Measurements from ENCODE around the gene LHX6. TPM values are rescaled to one million over a fixed set of nuclear protein-coding genes. Genes with fewer than 3 reads are reported as not detected.

The LHX6 gene
- total RNA-seq, 1 donor from 2014 or later: 0.34 TPM

DNA sequence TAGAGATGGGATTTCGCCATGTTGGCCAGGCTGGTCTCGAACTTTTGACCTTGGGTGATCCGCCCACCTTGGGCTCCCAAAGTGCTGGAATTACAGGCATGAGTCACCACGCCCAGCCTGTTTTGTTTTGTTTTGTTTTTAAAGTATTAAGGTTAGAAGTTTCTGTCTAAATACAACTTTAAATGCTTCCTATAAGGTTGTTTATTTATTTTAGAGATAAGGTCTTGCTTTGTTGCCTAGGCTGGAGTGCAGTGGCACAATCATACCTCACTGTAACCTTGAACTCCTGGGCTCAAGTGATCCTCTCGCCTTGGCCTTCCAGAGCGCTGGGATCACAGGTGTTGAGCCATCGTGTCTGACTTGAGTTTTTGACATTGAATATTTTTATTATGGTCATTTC lies 47.3 kb upstream of the LHX6 start:
- Mint-ChIP-seq H3K4me1 (ENCODE audit: low read depth, unreplicated experiment) (no peaks in the 10 kb centered on the region), H3K4me3 (ENCODE audit: unreplicated experiment) (no peak overlapping the region), H3K9me3 (ENCODE audit: unreplicated experiment) (peaks cover 5% of the 10 kb centered on the region), H3K27me3 (ENCODE audit: low read depth, unreplicated experiment) (no peaks in the 10 kb centered on the region), H3K27ac (ENCODE audit: unreplicated experiment) (no peak overlapping the region), H3K36me3 (ENCODE audit: low read depth, unreplicated experiment) (peaks cover 21% of the 10 kb centered on the region)
- Histone ChIP-seq H3K27ac (ENCODE audit: low read depth, low read length) (no peak overlapping the region), H3K4me2 (ENCODE audit: low read length) (no peak overlapping the region), H3K36me3 (ENCODE audit: insufficient read depth, low read length) (no peaks in the 10 kb centered on the region), H3K27me3 (ENCODE audit: insufficient read depth, low read length) (no peaks in the 10 kb centered on the region), H3K79me2 (ENCODE audit: insufficient read depth, low read length) (peaks cover 61% of the 10 kb centered on the region), H3K4me1 (ENCODE audit: insufficient read depth, low read length) (no peaks in the 10 kb centered on the region), H3K9me3 (ENCODE audit: insufficient read depth, low read depth, low read length) (peaks cover 3% of the 10 kb centered on the region), H3K9ac (ENCODE audit: low read length) (no peak overlapping the region), H3K4me3 (ENCODE audit: insufficient read depth, low read depth, low read length) (no peak overlapping the region), H2AFZ (ENCODE audit: low read depth, low read length) (no peak overlapping the region), H4K20me1 (ENCODE audit: insufficient read depth, low read length) (peaks cover 25% of the 10 kb centered on the region)
- no peak for FAIRE-seq
- no peak for DNase-seq (ENCODE audit: low read depth)
- no peak for TF ChIP-seq EZH2 (IDR thresholded peaks at IDR 0.05; ENCODE audit: insufficient read depth, low read length)
- TF ChIP-seq, protein P1, sequence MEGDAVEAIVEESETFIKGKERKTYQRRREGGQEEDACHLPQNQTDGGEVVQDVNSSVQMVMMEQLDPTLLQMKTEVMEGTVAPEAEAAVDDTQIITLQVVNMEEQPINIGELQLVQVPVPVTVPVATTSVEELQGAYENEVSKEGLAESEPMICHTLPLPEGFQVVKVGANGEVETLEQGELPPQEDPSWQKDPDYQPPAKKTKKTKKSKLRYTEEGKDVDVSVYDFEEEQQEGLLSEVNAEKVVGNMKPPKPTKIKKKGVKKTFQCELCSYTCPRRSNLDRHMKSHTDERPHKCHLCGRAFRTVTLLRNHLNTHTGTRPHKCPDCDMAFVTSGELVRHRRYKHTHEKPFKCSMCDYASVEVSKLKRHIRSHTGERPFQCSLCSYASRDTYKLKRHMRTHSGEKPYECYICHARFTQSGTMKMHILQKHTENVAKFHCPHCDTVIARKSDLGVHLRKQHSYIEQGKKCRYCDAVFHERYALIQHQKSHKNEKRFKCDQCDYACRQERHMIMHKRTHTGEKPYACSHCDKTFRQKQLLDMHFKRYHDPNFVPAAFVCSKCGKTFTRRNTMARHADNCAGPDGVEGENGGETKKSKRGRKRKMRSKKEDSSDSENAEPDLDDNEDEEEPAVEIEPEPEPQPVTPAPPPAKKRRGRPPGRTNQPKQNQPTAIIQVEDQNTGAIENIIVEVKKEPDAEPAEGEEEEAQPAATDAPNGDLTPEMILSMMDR (IDR thresholded peaks at IDR 0.05; ENCODE audit: insufficient read depth, low read depth, low read length): no peak

DNA sequence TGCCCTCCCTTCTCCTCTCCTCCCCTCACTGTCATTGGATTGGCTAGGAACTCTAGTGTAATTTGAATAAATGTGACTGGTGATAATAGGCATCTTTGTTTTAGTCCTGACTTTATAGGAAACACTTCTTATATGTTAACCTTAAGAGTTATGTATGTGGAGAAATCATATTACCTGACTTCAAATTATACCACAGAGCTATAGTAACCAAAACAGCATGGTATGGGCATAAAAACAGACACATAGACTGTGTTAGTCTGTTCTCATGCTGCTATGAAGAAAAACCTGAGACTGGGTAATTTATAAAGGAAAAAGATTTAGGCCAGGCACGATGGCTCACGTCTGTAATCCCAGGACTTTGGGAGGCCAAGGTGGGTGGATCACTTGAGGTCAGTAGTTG lies 45.3 kb upstream of the LHX6 start:
- peaks cover 3% of the 10 kb centered on the region for H3K9me3 ChIP-seq (ENCODE audit: insufficient read depth, low read depth, low read length)
- no peaks in the 10 kb centered on the region for H3K27me3 Mint-ChIP-seq (ENCODE audit: low read depth, unreplicated experiment)
- H3K9ac ChIP-seq (ENCODE audit: low read length): no peak overlapping the region
- H3K4me1 ChIP-seq (ENCODE audit: insufficient read depth, low read length): no peaks in the 10 kb centered on the region
- no peak overlapping the region for H3K27ac Mint-ChIP-seq (ENCODE audit: unreplicated experiment)
- no peak overlapping the region for H3K4me3 ChIP-seq (ENCODE audit: insufficient read depth, low read depth, low read length)
- no peak overlapping the region for H2AFZ ChIP-seq (ENCODE audit: low read depth, low read length)
- no peaks in the 10 kb centered on the region for H3K36me3 ChIP-seq (ENCODE audit: insufficient read depth, low read length)
- no peaks in the 10 kb centered on the region for H3K27me3 ChIP-seq (ENCODE audit: insufficient read depth, low read length)
- peaks cover 21% of the 10 kb centered on the region for H3K36me3 Mint-ChIP-seq (ENCODE audit: low read depth, unreplicated experiment)
- H4K20me1 ChIP-seq (ENCODE audit: insufficient read depth, low read length): peaks cover 11% of the 10 kb centered on the region
- peaks cover 60% of the 10 kb centered on the region for H3K79me2 ChIP-seq (ENCODE audit: insufficient read depth, low read length)
- no peak for DNase-seq (ENCODE audit: low read depth)
- no peaks in the 10 kb centered on the region for H3K4me1 Mint-ChIP-seq (ENCODE audit: low read depth, unreplicated experiment)
- no peak overlapping the region for H3K27ac ChIP-seq (ENCODE audit: low read depth, low read length)
- TF ChIP-seq, protein P1 (IDR thresholded peaks at IDR 0.05; ENCODE audit: insufficient read depth, low read depth, low read length): no peak
- TF ChIP-seq EZH2 (IDR thresholded peaks at IDR 0.05; ENCODE audit: insufficient read depth, low read length): no peak
- H3K9me3 Mint-ChIP-seq (ENCODE audit: unreplicated experiment): peaks cover 5% of the 10 kb centered on the region
- no peak overlapping the region for H3K4me2 ChIP-seq (ENCODE audit: low read length)
- FAIRE-seq: no peak
- no peak overlapping the region for H3K4me3 Mint-ChIP-seq (ENCODE audit: unreplicated experiment)

- DNase-seq (ENCODE audit: low read depth) (no peak), FAIRE-seq (no peak)
- TF ChIP-seq, protein P1 (IDR thresholded peaks at IDR 0.05; ENCODE audit: insufficient read depth, low read depth, low read length): no peak
- TF ChIP-seq EZH2 (IDR thresholded peaks at IDR 0.05; ENCODE audit: insufficient read depth, low read length): no peak
- Histone ChIP-seq H3K79me2 (ENCODE audit: insufficient read depth, low read length) (peaks cover 61% of the 10 kb centered on the region), H3K4me2 (ENCODE audit: low read length) (no peak overlapping the region), H3K36me3 (ENCODE audit: insufficient read depth, low read length) (no peaks in the 10 kb centered on the region), H3K27ac (ENCODE audit: low read depth, low read length) (no peak overlapping the region), H3K9me3 (ENCODE audit: insufficient read depth, low read depth, low read length) (no peaks in the 10 kb centered on the region), H2AFZ (ENCODE audit: low read depth, low read length) (no peak overlapping the region), H3K4me3 (ENCODE audit: insufficient read depth, low read depth, low read length) (no peak overlapping the region), H4K20me1 (ENCODE audit: insufficient read depth, low read length) (no peaks in the 10 kb centered on the region), H3K27me3 (ENCODE audit: insufficient read depth, low read length) (no peaks in the 10 kb centered on the region), H3K4me1 (ENCODE audit: insufficient read depth, low read length) (peaks cover 16% of the 10 kb centered on the region), H3K9ac (ENCODE audit: low read length) (no peak overlapping the region)
- Mint-ChIP-seq H3K27ac (ENCODE audit: unreplicated experiment) (no peak overlapping the region), H3K27me3 (ENCODE audit: low read depth, unreplicated experiment) (no peaks in the 10 kb centered on the region), H3K4me3 (ENCODE audit: unreplicated experiment) (no peak overlapping the region), H3K4me1 (ENCODE audit: low read depth, unreplicated experiment) (peaks cover 3% of the 10 kb centered on the region), H3K36me3 (ENCODE audit: low read depth, unreplicated experiment) (peaks cover 8% of the 10 kb centered on the region), H3K9me3 (ENCODE audit: unreplicated experiment) (no peaks in the 10 kb centered on the region)
Measured at GRCh38 chr9:122268041-122268814, 39.5 kb upstream of the LHX6 start.
